Activated naive CD8-positive, alpha-beta T cell treated with anti-CD3 and anti-CD28 coated beads, Interleukin-2, amount 10 ng/mL, durations not matched to agents 7 days and 5 days (primary cell): Measurements from ENCODE around the gene DEAF1. TPM values are rescaled to one million over a fixed set of nuclear protein-coding genes. Genes with fewer than 3 reads are reported as not detected.

Experiments used
- ATAC-seq: fragments of 150-1000 bp; cut with Tn5 transposase; one replicate; pipeline ENCODE4 v1.10.0; 2021; ENCODE audit warnings: low read depth, moderate library complexity
- POLR2A ChIA-PET: fragments of 350-600 bp; sonication (Branson Sonifier 250); formaldehyde crosslinking; loops from one replicate; lab custom pipeline; 2021; ENCODE audit warnings: antibody characterized with exemption; lab: Charles Lee
- DNase-seq: peaks from one replicate; pipeline ENCODE4 v3.0.0; 2021
- H3K27ac Mint-ChIP-seq: one replicate; pipeline ENCODE4 v1.8.0; 2022; ENCODE audit warnings: mild to moderate bottlenecking, mixed read lengths
- H3K27me3 Mint-ChIP-seq: one replicate; pipeline ENCODE4 v1.8.0; 2022; ENCODE audit warnings: mild to moderate bottlenecking, moderate library complexity, mixed read lengths
- H3K36me3 Mint-ChIP-seq: one replicate; pipeline ENCODE4 v1.8.0; 2021; ENCODE audit warnings: mild to moderate bottlenecking, mixed read lengths
- H3K4me1 Mint-ChIP-seq: one replicate; pipeline ENCODE4 v1.8.0; 2021; ENCODE audit warnings: mixed read lengths
- H3K4me3 Mint-ChIP-seq: one replicate; pipeline ENCODE4 v1.8.0; 2022; ENCODE audit warnings: mild to moderate bottlenecking, moderate library complexity, mixed read lengths
- H3K9me3 Mint-ChIP-seq: one replicate; pipeline ENCODE4 v1.8.0; 2021; ENCODE audit warnings: mixed read lengths
- total RNA-seq, 2 experiments: library from RNA; stranded (reverse); gene quantifications; one replicate each; pipeline ENCODE4 v1.2.3, GENCODE V29; 2021

DEAF1 gene
- total RNA-seq, 2 experiments from 2014 or later, result 33.1 to 36.0 TPM

DNA sequence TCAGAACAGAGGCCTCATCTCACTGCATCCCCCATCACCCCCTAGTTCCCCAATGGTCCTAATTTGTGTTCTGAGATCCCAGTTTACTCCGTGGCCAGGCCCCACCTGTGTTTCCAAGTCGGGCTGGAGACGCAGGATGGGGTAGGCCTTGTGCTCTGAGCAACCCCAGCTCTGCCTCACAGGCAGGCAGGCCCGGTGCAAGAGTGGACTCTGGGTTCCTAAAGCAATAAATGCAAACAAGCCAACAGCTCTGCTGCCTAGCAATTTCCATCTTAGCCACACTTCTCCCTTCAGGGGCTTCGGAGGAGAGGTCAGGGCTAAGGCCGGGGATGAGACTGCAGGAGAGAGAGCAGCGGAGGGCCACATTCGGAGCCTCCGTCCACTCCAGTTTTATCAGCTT is 8.5 kb upstream of the DEAF1 start:
- POLR2A ChIA-PET, result interaction anchor here (0.8 kb wide), 1 partner anchor 8 kb away, joined by 3 read pairs; the partner anchor contains the start of genes DEAF1 and TMEM80
- ATAC-seq (no peak), DNase-seq (no peak)
- Mint-ChIP-seq H3K4me3 (no peak overlapping the region), H3K36me3 (peaks cover 3% of the 10 kb centered on the region), H3K27me3 (peaks cover 8% of the 10 kb centered on the region), H3K4me1 (peaks cover 3% of the 10 kb centered on the region), H3K27ac (no peak overlapping the region), H3K9me3 (no peaks in the 10 kb centered on the region)

DNA sequence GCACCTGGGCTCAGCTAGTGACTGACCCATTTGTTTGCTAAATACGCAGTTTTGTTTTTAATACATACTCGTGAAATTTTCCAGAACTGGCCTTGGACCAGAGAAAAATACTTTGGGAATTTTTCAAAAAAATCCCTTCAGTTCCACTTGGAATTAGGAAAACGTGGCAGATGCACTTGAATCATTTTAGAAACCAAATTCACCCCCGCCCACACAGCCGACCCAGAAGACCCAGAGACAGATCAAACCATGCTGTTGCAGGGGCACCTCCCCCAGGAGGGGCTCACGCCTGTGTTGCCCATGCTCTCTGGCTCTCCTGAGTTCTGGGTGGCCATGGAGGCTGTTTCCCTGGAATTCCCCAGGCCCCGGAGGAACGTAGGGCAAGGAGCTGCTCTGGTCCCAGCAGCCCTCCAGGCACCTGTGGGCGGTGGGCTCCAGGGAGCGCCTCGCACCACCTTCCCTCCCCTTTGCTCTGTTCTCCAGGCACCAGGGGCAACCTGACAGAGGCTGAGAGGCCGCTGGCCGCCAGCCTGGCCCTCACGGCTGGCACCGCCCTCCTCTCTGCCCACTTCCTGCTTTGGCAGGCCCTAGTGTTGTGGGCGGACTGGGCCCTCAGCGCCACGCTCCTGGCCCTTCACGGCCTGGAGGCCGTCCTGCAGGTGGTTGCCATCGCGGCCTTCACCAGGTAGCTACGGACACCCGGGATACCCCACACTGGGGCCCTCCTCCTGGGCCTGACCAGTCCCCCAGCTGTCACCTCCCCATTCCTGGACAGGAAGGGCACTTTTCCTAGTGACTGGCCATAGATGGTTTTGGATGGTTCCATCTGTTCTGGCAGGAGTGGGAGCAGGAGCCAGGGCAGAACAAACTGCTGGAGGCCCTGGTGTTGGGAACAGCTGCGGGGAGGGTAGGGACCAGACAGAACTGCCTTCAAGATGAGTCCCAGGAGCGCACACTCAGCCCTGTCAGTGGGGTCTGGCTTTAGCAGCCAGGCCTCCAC is 7.7 kb upstream of the DEAF1 start:
- no peak for DNase-seq
- no peak overlapping the region for H3K4me3 Mint-ChIP-seq
- H3K9me3 Mint-ChIP-seq, result no peaks in the 10 kb centered on the region
- H3K4me1 Mint-ChIP-seq, result peaks cover 9% of the 10 kb centered on the region
- POLR2A ChIA-PET, result interaction anchor here (0.8 kb wide), 1 partner anchor 7 kb away, joined by 3 read pairs; the partner anchor contains the start of genes DEAF1 and TMEM80
- no peak for ATAC-seq
- H3K27me3 Mint-ChIP-seq, result peaks cover 5% of the 10 kb centered on the region
- H3K36me3 Mint-ChIP-seq, result peaks cover 4% of the 10 kb centered on the region
- no peak overlapping the region for H3K27ac Mint-ChIP-seq

DNA sequence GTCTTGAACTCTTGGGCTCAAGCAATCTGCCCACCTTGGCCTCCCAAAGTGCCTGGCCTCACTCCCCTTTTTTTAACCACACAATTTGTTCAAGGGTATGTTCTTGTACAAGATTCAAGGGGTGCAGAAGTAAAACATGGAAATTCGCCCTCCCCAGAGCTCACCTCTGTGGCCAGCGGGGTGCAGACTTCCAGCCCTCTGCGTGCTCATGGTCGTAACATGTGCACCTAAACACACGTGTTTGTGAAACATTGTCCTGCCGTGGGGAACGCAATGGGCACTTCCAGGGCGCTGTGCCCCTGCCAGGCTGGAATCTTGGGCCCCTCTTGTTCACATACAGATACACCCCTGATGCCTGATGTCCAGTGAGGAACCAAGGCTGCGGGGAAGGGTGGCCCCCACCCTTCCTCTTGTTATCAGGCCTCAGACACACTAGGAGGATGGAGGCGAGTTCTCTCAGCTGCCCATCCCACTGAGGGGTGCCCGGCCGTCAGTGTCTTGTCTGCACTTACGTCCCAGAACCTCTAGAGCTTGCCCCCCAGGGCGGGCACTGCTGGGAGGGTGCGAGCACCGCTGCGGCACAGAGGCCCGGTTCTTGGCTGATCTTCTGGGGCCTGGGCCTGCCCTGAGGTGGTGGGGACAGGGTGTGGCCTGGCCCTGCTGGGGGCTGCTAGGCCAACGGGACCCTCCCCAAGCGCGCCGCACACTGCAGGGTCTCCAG is 6.9 kb upstream of the DEAF1 start:
- no peak overlapping the region for H3K4me3 Mint-ChIP-seq
- H3K36me3 Mint-ChIP-seq, result peaks cover 4% of the 10 kb centered on the region
- ATAC-seq (no peak), DNase-seq (no peak)
- no peaks in the 10 kb centered on the region for H3K27me3 Mint-ChIP-seq
- peaks cover 16% of the 10 kb centered on the region for H3K4me1 Mint-ChIP-seq
- H3K9me3 Mint-ChIP-seq, result no peaks in the 10 kb centered on the region
- POLR2A ChIA-PET, result no interaction called here
- no peak overlapping the region for H3K27ac Mint-ChIP-seq

DNA sequence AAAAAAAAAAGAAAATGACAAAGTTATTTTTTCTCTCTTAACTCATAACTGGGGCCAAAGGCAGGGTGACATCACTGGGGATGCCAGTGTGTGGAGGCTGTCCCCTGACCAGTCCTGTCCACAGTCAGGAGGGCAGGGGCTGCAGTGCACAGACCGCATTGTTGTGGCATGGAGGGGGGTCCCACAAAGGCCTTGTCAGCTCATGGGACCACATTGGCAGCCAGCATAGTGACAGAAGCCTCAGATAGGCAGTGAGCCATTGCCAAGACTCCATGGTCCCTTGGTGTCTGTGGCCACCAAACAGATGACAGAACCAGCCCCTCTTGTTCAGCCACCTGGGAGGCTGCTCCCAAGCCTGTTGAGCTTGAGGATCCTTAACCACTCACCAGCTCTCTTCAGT is 4.7 kb upstream of the DEAF1 start:
- H3K27ac Mint-ChIP-seq, result peak overlapping the region; percentile 30
- H3K4me1 Mint-ChIP-seq, result peaks cover 17% of the 10 kb centered on the region
- H3K9me3 Mint-ChIP-seq, result no peaks in the 10 kb centered on the region
- H3K4me3 Mint-ChIP-seq, result no peak overlapping the region
- POLR2A ChIA-PET, result no interaction called here
- DNase-seq, result no peak
- no peak for ATAC-seq
- no peaks in the 10 kb centered on the region for H3K27me3 Mint-ChIP-seq
- H3K36me3 Mint-ChIP-seq, result peaks cover 4% of the 10 kb centered on the region

DNA sequence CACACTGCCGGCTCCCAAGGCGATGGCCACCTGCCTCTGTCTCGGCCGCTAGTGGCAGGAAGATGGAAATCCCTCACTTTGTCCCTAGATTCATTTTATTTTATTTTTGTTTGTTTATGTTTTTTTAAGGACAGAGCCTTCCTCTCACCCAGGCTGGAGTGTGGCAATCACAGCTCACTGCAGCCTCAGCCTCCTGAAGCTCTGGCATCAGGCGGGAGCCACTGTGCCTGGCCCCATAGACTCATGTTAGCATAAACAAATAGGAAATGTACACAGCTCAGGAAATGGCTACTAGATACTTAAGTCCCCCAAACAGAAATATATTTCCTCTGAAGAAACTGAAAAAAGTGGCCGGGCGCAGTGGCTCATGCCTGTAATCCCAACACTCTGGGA is 4.1 kb upstream of the DEAF1 start:
- Mint-ChIP-seq H3K27ac (no peak overlapping the region), H3K9me3 (no peaks in the 10 kb centered on the region), H3K4me1 (peaks cover 17% of the 10 kb centered on the region), H3K36me3 (peaks cover 4% of the 10 kb centered on the region), H3K4me3 (no peak overlapping the region), H3K27me3 (no peaks in the 10 kb centered on the region)
- POLR2A ChIA-PET, result no interaction called here
- ATAC-seq, result no peak
- DNase-seq, result no peak

DNA sequence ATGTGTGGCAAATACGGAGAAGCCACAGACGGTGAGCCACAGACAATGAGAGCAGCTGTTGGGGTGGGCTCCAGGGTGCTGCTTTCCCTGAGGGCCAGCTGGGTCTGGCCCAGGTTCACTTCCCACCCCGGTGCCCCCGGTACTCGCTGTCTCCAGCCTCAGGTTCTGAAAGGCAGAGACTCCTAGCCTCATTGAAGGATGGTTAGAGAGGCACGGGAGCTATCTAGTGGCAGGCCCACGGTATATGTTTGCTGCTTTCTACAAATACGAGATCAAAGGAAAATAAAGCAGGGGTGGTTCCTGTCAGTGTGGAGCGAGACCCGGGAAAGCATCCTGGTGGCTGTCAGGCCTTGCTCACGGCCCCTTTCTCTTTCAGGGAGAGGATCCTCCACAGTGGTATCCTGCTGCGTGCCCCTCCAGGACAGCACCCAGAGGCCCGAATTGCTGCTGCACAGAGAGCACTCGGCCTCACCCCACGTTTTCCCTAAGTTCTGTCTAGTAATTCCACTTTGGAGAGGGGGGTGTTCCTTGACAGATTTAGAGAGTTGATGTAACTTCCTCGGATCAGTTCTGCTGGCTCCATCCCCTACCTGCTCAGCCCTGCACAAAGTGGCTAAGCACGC is 3.6 kb upstream of the DEAF1 start:
- Mint-ChIP-seq H3K27ac (peak overlapping the region; percentile 42), H3K4me3 (peak overlapping the region; percentile 62), H3K9me3 (no peaks in the 10 kb centered on the region), H3K4me1 (peaks cover 18% of the 10 kb centered on the region), H3K36me3 (peaks cover 4% of the 10 kb centered on the region), H3K27me3 (no peaks in the 10 kb centered on the region)
- DNase-seq (no peak), ATAC-seq (no peak)
- POLR2A ChIA-PET, result interaction anchor here (3.9 kb wide), 1 partner anchor 25 kb away, joined by 24 read pairs; no protein-coding TSS in a partner anchor

DNA sequence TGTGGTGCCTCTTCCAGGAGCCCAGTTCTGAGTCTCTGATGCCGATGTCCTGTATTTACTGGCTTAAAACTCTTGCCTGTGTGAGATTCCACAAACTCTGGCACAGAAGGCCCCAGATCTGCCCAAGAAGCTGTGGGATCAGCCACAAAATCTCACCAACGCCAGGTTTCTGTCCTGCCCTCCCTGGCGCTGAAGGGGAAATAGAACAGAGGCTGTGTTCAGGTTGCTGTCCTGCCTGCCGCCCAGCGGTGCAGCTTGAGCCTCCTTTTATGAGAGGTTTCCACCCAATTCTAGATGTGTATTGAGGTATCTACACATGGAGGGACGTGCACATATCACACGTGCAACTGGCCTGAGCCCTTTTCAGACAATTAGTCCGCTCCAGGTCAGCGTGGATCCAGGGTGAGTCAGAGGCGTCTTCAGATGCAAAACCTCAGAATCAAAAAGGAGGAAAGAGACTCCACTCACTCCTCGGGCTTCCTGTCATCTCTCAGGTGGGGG is 2.8 kb upstream of the DEAF1 start:
- DNase-seq (no peak), ATAC-seq (no peak)
- POLR2A ChIA-PET, result interaction anchor here (3.9 kb wide), 1 partner anchor 25 kb away, joined by 24 read pairs; no protein-coding TSS in a partner anchor
- Mint-ChIP-seq H3K4me3 (peak overlapping the region; percentile 62), H3K27ac (peak overlapping the region; percentile 42), H3K9me3 (no peaks in the 10 kb centered on the region), H3K4me1 (peaks cover 25% of the 10 kb centered on the region), H3K36me3 (peaks cover 4% of the 10 kb centered on the region), H3K27me3 (no peaks in the 10 kb centered on the region)

DNA sequence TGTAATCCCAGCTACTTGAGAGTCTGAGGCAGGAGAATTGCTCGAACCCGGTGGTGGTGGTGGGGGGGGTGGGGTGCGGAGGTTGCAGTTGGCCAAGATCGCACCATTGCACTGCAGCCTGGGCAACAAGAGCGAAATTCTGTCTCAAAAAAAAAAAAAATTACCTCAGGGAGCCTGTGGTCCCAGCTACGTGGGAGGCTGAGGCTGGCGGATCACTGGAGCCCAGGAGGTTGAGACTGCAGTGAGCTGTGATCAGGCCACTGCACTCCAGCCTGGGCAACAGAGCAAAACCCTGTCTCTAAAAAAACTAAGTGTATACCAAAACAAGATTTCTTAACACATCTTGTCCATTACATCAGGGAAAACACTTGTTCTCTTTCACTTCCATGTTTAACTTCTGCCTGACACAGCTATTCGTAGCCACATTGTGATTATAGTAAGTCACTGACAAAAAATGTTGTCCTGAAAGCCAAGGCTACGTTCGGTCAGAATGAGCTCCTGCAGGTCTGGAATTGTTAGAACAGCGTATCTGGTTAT is 2.0 kb upstream of the DEAF1 start:
- POLR2A ChIA-PET, result interaction anchor here (0.7 to 3.9 kb wide), 8 partner anchors 8 to 161 kb away, joined by 3 to 24 read pairs (median 6); partner anchors contain the start of genes EPS8L2, HRAS and IRF7
- no peaks in the 10 kb centered on the region for H3K9me3 Mint-ChIP-seq

DNA sequence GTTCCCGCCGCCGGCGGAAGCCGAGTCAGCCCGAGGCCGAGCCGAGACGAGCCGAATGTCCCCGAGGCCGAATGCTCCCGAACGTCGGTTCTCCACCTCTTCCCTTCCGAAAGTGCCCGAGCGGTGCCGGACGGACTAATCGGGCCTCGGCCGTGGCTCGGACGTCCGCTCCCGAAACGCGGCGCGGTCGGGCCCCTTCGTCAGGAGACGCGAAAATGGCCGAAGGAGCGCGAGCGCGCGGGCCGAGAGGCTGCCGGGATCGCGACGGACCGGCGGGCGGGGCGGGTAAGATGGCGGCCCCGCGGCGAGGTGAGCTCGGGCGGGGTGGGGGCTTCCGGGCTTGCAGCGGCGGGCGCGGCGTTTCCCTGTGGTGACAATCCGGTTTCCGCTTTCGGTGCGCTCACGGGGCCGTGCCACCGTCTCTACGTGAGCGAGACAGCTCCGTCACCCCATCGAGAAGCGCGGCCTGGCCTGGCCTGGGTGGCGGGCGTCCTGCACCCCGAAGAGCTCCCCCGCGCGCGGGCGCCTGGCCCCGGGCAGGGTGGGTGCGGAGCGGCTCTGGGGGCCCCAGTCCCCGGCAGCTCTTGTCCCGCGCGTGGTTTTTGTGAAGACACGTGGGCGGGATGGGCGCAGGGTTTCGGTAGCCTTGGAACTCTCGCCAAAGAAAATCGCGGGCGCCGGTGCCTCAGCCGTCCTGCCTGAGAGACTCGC is 671 bp upstream of the DEAF1 start, which contains the start of gene TMEM80:
TSS of gene TMEM80 (plus strand) at position 279 of the 711 bp plus-strand sequence. CDS start at position 291, 12 bp downstream.
- no peaks in the 10 kb centered on the region for H3K9me3 Mint-ChIP-seq
- peak within 1 kb of the TSS; percentile 89 for H3K4me3 Mint-ChIP-seq
- ATAC-seq (peak; percentile 74), DNase-seq (peak; percentile 97)
- POLR2A ChIA-PET, result interaction anchor here (0.6 to 3.9 kb wide), 21 partner anchors 8 to 160 kb away, joined by 3 to 24 read pairs (median 4); partner anchors contain the start of genes GATD1, HRAS and IRF7
- no peaks in the 10 kb centered on the region for H3K27me3 Mint-ChIP-seq
- peaks cover 2% of the 10 kb centered on the region for H3K36me3 Mint-ChIP-seq
- peaks cover 41% of the 10 kb centered on the region for H3K4me1 Mint-ChIP-seq
- H3K27ac Mint-ChIP-seq, result peak within 1 kb of the TSS; percentile 94

More for the DNA sequence above, 2.0 kb upstream of the DEAF1 start:
- no peaks in the 10 kb centered on the region for H3K27me3 Mint-ChIP-seq
- H3K4me3 Mint-ChIP-seq, result peak overlapping the region; percentile 62
- peaks cover 4% of the 10 kb centered on the region for H3K36me3 Mint-ChIP-seq
- no peak for ATAC-seq
- peaks cover 30% of the 10 kb centered on the region for H3K4me1 Mint-ChIP-seq
- no peak overlapping the region for H3K27ac Mint-ChIP-seq
- no peak for DNase-seq

DNA sequence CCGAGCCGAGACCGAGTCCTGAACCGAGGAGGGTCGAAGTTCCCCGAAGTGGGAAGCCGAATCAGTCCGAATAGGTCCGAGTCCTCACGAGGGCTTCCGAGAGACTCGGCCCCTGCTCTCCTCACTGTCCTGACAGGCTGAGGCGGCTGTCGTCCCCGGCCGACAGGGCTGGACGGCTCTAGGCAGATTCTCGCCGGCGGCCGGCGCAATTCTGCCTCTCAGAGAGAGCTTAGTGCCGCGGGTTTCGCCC is 191 bp upstream of the DEAF1 start:
- DNase-seq (no peak), ATAC-seq (no peak)
- peaks cover 2% of the 10 kb centered on the region for H3K36me3 Mint-ChIP-seq
- peaks cover 42% of the 10 kb centered on the region for H3K4me1 Mint-ChIP-seq
- H3K27ac Mint-ChIP-seq, result peak overlapping the region; percentile 94
- H3K4me3 Mint-ChIP-seq, result peak overlapping the region; percentile 89
- POLR2A ChIA-PET, result interaction anchor here (0.6 to 3.9 kb wide), 17 partner anchors 8 to 141 kb away, joined by 3 to 24 read pairs (median 4); partner anchors contain the start of genes GATD1 and IRF7
- no peaks in the 10 kb centered on the region for H3K27me3 Mint-ChIP-seq
- no peaks in the 10 kb centered on the region for H3K9me3 Mint-ChIP-seq

DNA sequence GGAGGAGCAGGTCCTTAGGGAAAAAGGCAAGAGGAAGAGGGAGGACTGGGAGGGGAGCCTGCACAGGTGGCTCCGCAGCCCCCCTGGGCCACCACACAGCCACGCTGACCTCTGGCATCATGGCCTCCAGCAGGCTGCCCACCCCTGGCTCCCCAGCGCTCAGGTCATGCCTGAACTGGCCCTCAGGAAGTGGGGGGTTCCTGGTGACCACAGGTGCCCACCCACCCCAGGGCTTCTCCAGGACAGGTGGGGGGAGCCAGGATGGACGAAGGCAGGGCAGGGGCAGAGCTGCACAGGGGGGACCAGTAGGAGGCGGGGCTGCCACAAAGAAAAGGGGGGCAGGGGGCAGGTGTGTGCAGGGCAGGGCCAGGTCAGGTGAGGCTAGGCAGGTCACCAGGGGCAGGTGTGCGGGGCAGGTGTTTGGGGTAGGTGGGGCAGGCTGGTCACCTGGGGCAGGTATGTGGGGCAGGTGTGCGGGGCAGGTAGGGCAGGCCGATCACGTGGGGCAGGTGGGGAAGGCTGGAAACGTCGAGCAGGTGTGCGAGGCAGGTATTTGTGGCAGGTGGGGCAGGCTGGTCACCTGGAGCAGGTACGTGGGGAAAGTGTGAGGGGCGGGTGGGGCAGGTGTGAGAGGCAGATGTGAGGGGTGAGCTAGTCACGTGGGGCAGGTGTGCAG is 997 bp downstream of the DEAF1 start:
- DNase-seq (no peak), ATAC-seq (no peak)
- POLR2A ChIA-PET, result interaction anchor here (0.6 to 1.7 kb wide), 2 partner anchors 11 to 624 kb away, joined by 3 to 7 read pairs; no protein-coding TSS in a partner anchor
- peak overlapping the region; percentile 86 for H3K27ac Mint-ChIP-seq
- H3K36me3 Mint-ChIP-seq, result peaks cover 2% of the 10 kb centered on the region
- peaks cover 42% of the 10 kb centered on the region for H3K4me1 Mint-ChIP-seq
- no peaks in the 10 kb centered on the region for H3K27me3 Mint-ChIP-seq
- H3K9me3 Mint-ChIP-seq, result no peaks in the 10 kb centered on the region
- H3K4me3 Mint-ChIP-seq, result peak overlapping the region; percentile 89
